Measurements from ENCODE around the gene USH1C.

USH1C gene

GRCh38 chr11:17578296-17578695 is 34.1 kb upstream of the USH1C start:
- Histone ChIP-seq H3K4me1 (ENCODE audit: control insufficient read depth, insufficient read depth, low read length) (no peaks in the 10 kb centered on the region), H3K4me3 (ENCODE audit: low read length) (no peak overlapping the region), H3K27me3 (ENCODE audit: control insufficient read depth, insufficient read depth, low read length) (no peaks in the 10 kb centered on the region), H3K36me3 (ENCODE audit: control insufficient read depth, insufficient read depth, low read length) (no peaks in the 10 kb centered on the region), H3K27ac (ENCODE audit: low read depth, low read length) (no peak overlapping the region), H3K9ac (ENCODE audit: low read length) (no peak overlapping the region)

GRCh38 chr11:17575431-17576425 is 31.5 kb upstream of the USH1C start:
- Histone ChIP-seq H3K27me3 (ENCODE audit: control insufficient read depth, insufficient read depth, low read length) (no peaks in the 10 kb centered on the region), H3K27ac (ENCODE audit: low read depth, low read length) (no peak overlapping the region), H3K4me3 (ENCODE audit: low read length) (no peak overlapping the region), H3K36me3 (ENCODE audit: control insufficient read depth, insufficient read depth, low read length) (no peaks in the 10 kb centered on the region), H3K4me1 (ENCODE audit: control insufficient read depth, insufficient read depth, low read length) (no peaks in the 10 kb centered on the region), H3K9ac (ENCODE audit: low read length) (no peak overlapping the region)

- Histone ChIP-seq H3K27ac (ENCODE audit: low read depth, low read length) (no peak overlapping the region), H3K9ac (ENCODE audit: low read length) (no peak overlapping the region), H3K4me1 (ENCODE audit: control insufficient read depth, insufficient read depth, low read length) (no peaks in the 10 kb centered on the region), H3K27me3 (ENCODE audit: control insufficient read depth, insufficient read depth, low read length) (no peaks in the 10 kb centered on the region), H3K36me3 (ENCODE audit: control insufficient read depth, insufficient read depth, low read length) (no peaks in the 10 kb centered on the region), H3K4me3 (ENCODE audit: low read length) (no peak overlapping the region)
Observed at GRCh38 chr11:17574141-17575091, 30.2 kb upstream of the USH1C start.

GRCh38 chr11:17573526-17573925 is 29.3 kb upstream of the USH1C start:
- Histone ChIP-seq H3K9ac (ENCODE audit: low read length) (no peak overlapping the region), H3K27ac (ENCODE audit: low read depth, low read length) (no peak overlapping the region), H3K4me1 (ENCODE audit: control insufficient read depth, insufficient read depth, low read length) (no peaks in the 10 kb centered on the region), H3K4me3 (ENCODE audit: low read length) (no peak overlapping the region), H3K27me3 (ENCODE audit: control insufficient read depth, insufficient read depth, low read length) (no peaks in the 10 kb centered on the region), H3K36me3 (ENCODE audit: control insufficient read depth, insufficient read depth, low read length) (no peaks in the 10 kb centered on the region)

GRCh38 chr11:17572791-17573460 is 28.7 kb upstream of the USH1C start:
- Histone ChIP-seq H3K9ac (ENCODE audit: low read length) (no peak overlapping the region), H3K36me3 (ENCODE audit: control insufficient read depth, insufficient read depth, low read length) (no peaks in the 10 kb centered on the region), H3K27ac (ENCODE audit: low read depth, low read length) (no peak overlapping the region), H3K4me1 (ENCODE audit: control insufficient read depth, insufficient read depth, low read length) (no peaks in the 10 kb centered on the region), H3K4me3 (ENCODE audit: low read length) (no peak overlapping the region), H3K27me3 (ENCODE audit: control insufficient read depth, insufficient read depth, low read length) (no peaks in the 10 kb centered on the region)

GRCh38 chr11:17572359-17572690 is 28.1 kb upstream of the USH1C start:
- Histone ChIP-seq H3K36me3 (ENCODE audit: control insufficient read depth, insufficient read depth, low read length) (no peaks in the 10 kb centered on the region), H3K4me1 (ENCODE audit: control insufficient read depth, insufficient read depth, low read length) (no peaks in the 10 kb centered on the region), H3K9ac (ENCODE audit: low read length) (no peak overlapping the region), H3K4me3 (ENCODE audit: low read length) (no peak overlapping the region), H3K27ac (ENCODE audit: low read depth, low read length) (no peak overlapping the region), H3K27me3 (ENCODE audit: control insufficient read depth, insufficient read depth, low read length) (no peaks in the 10 kb centered on the region)

GRCh38 chr11:17571431-17572358 is 27.5 kb upstream of the USH1C start:
- H3K9ac ChIP-seq (ENCODE audit: low read length): no peak overlapping the region
- no peaks in the 10 kb centered on the region for H3K36me3 ChIP-seq (ENCODE audit: control insufficient read depth, insufficient read depth, low read length)
- no peak overlapping the region for H3K27ac ChIP-seq (ENCODE audit: low read depth, low read length)
- H3K4me3 ChIP-seq (ENCODE audit: low read length): no peak overlapping the region
- H3K27me3 ChIP-seq (ENCODE audit: control insufficient read depth, insufficient read depth, low read length): no peaks in the 10 kb centered on the region
- no peaks in the 10 kb centered on the region for H3K4me1 ChIP-seq (ENCODE audit: control insufficient read depth, insufficient read depth, low read length)

- Histone ChIP-seq H3K4me1 (ENCODE audit: control insufficient read depth, insufficient read depth, low read length) (no peaks in the 10 kb centered on the region), H3K4me3 (ENCODE audit: low read length) (no peak overlapping the region), H3K36me3 (ENCODE audit: control insufficient read depth, insufficient read depth, low read length) (no peaks in the 10 kb centered on the region), H3K9ac (ENCODE audit: low read length) (no peak overlapping the region), H3K27ac (ENCODE audit: low read depth, low read length) (no peak overlapping the region), H3K27me3 (ENCODE audit: control insufficient read depth, insufficient read depth, low read length) (no peaks in the 10 kb centered on the region)
Observed at GRCh38 chr11:17570034-17570433, 25.8 kb upstream of the USH1C start.

- Histone ChIP-seq H3K4me3 (ENCODE audit: low read length) (no peak overlapping the region), H3K9ac (ENCODE audit: low read length) (no peak overlapping the region), H3K27me3 (ENCODE audit: control insufficient read depth, insufficient read depth, low read length) (no peaks in the 10 kb centered on the region), H3K4me1 (ENCODE audit: control insufficient read depth, insufficient read depth, low read length) (no peaks in the 10 kb centered on the region), H3K36me3 (ENCODE audit: control insufficient read depth, insufficient read depth, low read length) (no peaks in the 10 kb centered on the region), H3K27ac (ENCODE audit: low read depth, low read length) (no peak overlapping the region)
Observed at GRCh38 chr11:17568944-17569343, 24.7 kb upstream of the USH1C start.

GRCh38 chr11:17564687-17565042 is 20.4 kb upstream of the USH1C start:
- no peaks in the 10 kb centered on the region for H3K4me1 ChIP-seq (ENCODE audit: control insufficient read depth, insufficient read depth, low read length)
- no peaks in the 10 kb centered on the region for H3K27me3 ChIP-seq (ENCODE audit: control insufficient read depth, insufficient read depth, low read length)
- H3K9ac ChIP-seq (ENCODE audit: low read length): no peak overlapping the region
- H3K36me3 ChIP-seq (ENCODE audit: control insufficient read depth, insufficient read depth, low read length): no peaks in the 10 kb centered on the region
- H3K4me3 ChIP-seq (ENCODE audit: low read length): no peak overlapping the region
- no peak overlapping the region for H3K27ac ChIP-seq (ENCODE audit: low read depth, low read length)

GRCh38 chr11:17563961-17564686 is 19.9 kb upstream of the USH1C start:
- Histone ChIP-seq H3K9ac (ENCODE audit: low read length) (no peak overlapping the region), H3K27ac (ENCODE audit: low read depth, low read length) (no peak overlapping the region), H3K4me3 (ENCODE audit: low read length) (no peak overlapping the region), H3K4me1 (ENCODE audit: control insufficient read depth, insufficient read depth, low read length) (no peaks in the 10 kb centered on the region), H3K27me3 (ENCODE audit: control insufficient read depth, insufficient read depth, low read length) (no peaks in the 10 kb centered on the region), H3K36me3 (ENCODE audit: control insufficient read depth, insufficient read depth, low read length) (no peaks in the 10 kb centered on the region)
